GM12875 (cell line): ENCODE results near the gene KCNK17.

ENCODE experiments used
- H3K4me3 ChIP-seq: one replicate; pipeline ENCODE4 v1.5.1; 2011; ENCODE audit warnings: low read depth, low read length, control low read depth
- TF ChIP-seq, protein P1 (sequence below): IDR thresholded peaks from 2 replicates; pipeline ENCODE4 v1.5.1; 2011; ENCODE audit warnings: low read depth, mild to moderate bottlenecking, control low read depth, inconsistent platforms, low read length, moderate library complexity, borderline replicate concordance; ENCODE audit not compliant: insufficient read depth

KCNK17 gene

DNA sequence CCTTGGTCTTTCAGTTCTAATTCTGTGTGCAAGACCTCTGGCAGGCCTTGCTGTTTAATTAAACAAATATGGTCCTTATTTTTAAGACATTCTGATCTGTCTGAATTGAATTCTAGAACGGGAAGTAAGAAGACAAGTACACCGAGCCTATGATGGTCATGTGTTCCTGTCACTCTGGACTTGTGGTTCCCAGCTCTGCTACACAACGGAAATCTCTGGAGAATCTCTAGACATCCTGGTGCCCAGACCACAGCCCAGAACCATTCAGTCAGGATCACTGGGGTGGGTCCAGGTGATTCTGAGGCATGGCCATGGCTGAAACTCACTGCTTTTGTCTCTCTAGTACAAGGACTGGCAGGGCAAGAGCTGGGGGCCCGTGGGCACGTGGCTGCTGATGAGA lies 24.2 kb upstream of the KCNK17 start:
- TF ChIP-seq, protein P1, sequence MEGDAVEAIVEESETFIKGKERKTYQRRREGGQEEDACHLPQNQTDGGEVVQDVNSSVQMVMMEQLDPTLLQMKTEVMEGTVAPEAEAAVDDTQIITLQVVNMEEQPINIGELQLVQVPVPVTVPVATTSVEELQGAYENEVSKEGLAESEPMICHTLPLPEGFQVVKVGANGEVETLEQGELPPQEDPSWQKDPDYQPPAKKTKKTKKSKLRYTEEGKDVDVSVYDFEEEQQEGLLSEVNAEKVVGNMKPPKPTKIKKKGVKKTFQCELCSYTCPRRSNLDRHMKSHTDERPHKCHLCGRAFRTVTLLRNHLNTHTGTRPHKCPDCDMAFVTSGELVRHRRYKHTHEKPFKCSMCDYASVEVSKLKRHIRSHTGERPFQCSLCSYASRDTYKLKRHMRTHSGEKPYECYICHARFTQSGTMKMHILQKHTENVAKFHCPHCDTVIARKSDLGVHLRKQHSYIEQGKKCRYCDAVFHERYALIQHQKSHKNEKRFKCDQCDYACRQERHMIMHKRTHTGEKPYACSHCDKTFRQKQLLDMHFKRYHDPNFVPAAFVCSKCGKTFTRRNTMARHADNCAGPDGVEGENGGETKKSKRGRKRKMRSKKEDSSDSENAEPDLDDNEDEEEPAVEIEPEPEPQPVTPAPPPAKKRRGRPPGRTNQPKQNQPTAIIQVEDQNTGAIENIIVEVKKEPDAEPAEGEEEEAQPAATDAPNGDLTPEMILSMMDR: no peak
- H3K4me3 ChIP-seq: no peak overlapping the region

DNA sequence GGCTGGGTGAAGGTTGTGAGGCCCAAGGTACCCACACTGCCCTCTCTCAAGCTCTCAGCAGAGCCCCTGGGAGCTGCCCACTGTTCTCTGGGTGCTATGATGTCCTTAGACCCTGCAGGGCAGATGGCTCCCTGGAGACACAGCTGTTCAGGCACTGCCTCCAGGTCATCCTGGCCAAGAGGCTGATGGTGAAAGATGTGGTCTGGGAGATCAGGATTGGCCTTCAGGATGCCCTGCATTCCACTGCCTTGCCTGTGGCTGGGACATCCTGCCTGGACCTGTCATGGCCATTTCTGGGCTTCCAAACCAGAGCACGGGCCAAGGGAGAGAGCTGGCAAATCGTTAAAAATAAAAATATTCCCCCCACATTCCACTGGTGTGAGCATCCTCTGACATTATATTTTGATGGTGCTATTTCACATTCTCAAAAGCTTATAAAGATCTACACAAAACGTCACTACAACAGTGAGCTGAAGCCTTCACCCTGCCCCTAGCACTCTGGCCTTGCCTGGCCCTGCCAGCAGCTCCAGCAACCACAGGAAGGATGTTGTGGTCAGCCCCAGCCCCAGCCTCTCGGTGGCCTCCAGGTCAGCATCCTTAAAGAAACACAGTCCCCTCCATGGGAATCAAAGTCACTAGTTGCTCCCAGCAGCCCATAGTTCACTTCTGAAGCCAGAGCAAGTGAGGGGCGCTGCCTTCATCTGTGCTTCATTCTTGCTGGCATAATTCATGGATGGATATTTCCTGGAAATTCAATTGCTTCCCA lies 21.7 kb upstream of the KCNK17 start:
- TF ChIP-seq, protein P1: no peak
- H3K4me3 ChIP-seq: no peak overlapping the region

DNA sequence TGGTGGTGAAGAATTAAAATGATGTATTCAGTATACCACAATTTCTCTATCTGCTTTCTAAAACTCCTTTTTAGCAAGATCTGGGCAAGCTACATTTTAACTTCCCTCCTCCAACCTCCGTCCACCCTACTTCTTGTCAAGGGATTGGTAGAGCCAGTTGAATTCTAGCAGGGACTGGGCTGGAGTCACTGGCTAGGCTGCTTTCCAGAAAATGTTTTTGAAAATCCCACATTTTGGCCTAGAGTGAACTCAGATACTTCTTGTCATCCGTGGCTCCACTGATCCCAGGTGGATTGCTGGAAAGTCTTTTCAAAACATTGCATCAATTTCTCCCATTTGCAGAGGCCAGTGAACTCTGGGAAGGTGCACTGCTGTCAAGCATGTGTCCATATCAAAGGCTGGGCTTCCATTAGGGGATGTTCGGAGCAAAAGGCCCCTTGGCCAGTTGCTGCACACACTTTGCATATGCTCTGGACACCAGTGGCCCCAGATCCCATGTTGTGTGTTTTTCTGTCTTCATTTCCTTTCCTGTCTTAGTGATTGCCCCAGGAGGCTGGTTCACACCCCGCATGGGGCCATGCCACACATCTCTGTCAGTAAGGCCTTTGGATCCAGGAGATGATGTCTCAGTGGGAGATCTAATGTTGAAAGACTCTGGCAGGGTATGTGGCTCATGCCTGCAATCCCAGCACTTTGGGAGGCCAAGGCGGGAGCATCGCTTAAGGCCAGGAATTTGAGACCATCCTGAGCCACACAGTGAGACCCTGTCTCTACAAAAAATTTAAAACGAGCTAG lies 19.6 kb upstream of the KCNK17 start:
- TF ChIP-seq, protein P1: no peak
- no peak overlapping the region for H3K4me3 ChIP-seq

DNA sequence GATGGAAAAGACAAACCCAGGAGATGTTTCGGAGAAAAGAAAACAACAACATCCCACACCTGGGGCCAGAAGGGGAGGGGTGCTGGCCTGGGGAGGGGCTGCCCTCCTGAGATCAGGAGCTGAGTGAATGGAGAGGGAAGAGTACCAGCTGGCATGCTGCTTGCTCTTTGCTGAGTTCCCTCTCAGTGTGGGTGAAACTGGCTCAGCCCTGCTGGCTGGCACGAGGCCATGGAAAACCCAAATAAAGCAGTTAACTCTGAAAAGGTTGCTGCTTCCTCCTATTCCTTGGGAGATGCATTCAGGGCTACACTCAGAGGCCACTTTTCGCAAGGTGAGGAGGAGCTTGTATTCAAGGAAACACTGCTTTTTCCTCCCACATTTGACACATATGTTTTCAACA lies 16.3 kb upstream of the KCNK17 start:
- no peak overlapping the region for H3K4me3 ChIP-seq
- TF ChIP-seq, protein P1: no peak

DNA sequence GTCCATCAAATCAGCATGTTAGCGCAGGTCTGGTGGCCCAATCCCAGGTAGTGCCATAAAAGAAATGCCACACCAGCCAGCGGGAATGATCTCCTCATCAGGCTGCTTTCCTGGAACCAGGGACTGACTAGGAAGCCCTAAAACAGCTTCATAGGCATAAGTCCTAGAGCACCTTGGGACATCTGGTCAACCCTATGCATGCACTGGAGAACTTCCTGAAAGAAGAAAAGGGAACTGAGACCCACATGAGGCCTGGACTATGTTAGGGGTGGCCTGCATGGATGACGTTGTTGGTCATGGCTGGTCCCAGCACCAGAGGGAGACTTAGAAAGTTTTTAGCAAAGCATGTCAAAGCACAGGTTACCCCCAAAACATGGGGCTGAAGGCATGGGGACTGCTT lies 15.8 kb upstream of the KCNK17 start:
- H3K4me3 ChIP-seq: no peak overlapping the region

DNA sequence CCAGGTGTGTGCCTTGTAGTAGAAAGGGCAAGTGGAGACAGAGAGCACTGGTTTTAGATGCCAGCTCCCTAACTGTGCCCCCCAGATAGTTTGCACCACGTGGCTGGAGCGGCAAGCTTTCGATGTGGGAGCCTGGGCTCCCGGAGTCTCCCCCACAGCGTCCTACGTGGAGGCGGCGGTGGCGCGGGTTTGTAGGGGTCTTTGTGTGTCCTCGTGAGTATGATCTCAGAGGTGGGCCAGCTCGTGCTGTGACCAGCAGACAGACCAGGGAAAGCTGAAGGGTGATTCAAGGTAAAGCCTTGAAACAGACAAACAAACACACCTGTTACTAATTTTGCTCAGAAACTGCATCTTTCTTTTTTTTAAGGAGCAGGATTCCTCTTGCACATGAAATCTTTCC lies 13.8 kb upstream of the KCNK17 start:
- H3K4me3 ChIP-seq: no peak overlapping the region
- TF ChIP-seq, protein P1: no peak

More for the DNA sequence above, 15.8 kb upstream of the KCNK17 start:
- TF ChIP-seq, protein P1: no peak

DNA sequence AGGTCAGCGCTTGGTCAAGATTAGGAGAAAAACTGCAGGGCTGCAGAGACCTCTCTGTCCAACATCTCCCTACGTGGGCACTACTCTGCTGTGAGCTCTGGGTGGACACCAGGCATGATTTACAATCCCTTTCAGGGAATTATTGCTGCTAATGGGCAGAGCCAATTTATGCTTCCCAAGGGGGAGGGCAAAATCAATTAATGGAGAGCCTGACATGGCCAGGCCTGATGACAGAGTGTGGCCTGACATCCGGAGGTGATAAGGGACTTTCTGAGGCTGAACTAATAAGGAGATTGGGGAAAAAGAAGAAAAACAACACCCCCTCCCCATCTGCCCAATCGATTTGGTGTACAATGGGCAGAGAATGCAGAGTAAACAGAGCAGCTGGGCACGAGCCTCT lies 13.3 kb upstream of the KCNK17 start:
- H3K4me3 ChIP-seq: no peak overlapping the region
- TF ChIP-seq, protein P1: no peak
